ENCODE results near the gene CMPK1. TPM values are rescaled to one million over a fixed set of nuclear protein-coding genes. Genes with fewer than 3 reads are reported as not detected.

Gene CMPK1
- total and polyA plus RNA-seq, 10 of the 15 experiments (the other 5 are each of a cell fraction or from before 2014, with no cell fraction given), result 43.7 to 159 (median 85.6) TPM

GRCh38 chr1:47333922-47334764, 553 bp downstream of the CMPK1 start (continued):
- TF ChIP-seq EGR1 (IDR thresholded peaks at IDR 0.05; ENCODE audit: borderline replicate concordance in 1 of 2, low read depth in 2 of 2, low read length in 2 of 2) (no peak), MEF2A (IDR thresholded peaks at IDR 0.05; ENCODE audit: insufficient read depth, low read depth, low read length) (no peak), PML (IDR thresholded peaks at IDR 0.05; ENCODE audit: low read length) (no peak; the same call in 1 of the 2 replicates), POU2F2 (IDR thresholded peaks at IDR 0.05; ENCODE audit: borderline replicate concordance, low read depth, low read length) (no peak), E2F8 (IDR thresholded peaks at IDR 0.05; ENCODE audit: low read depth, partially characterized antibody) (no peak), CHD2 (IDR thresholded peaks at IDR 0.05; ENCODE audit: borderline replicate concordance, low read depth, low read length) (no peak; the same call in 1 of the 2 replicates), DPF2 (IDR thresholded peaks at IDR 0.05) (0 out of 2 replicates have a peak, but pooled peaks have one; percentile 57), ZNF24 (IDR thresholded peaks at IDR 0.05) (no peak), HCFC1 (IDR thresholded peaks at IDR 0.05; ENCODE audit: low read length) (peak; percentile 96), HDGF (IDR thresholded peaks at IDR 0.05) (peak; percentile 49; the same call in 1 of the 2 replicates), SMAD5 (IDR thresholded peaks at IDR 0.05; ENCODE audit: low read depth) (no peak; the same call in 1 of the 2 replicates), SMAD1 (IDR thresholded peaks at IDR 0.05; ENCODE audit: low read depth, partially characterized antibody) (no peak), CBFB (IDR thresholded peaks at IDR 0.05; ENCODE audit: low read depth) (0 out of 2 replicates have a peak, but pooled peaks have one; percentile 30), NR2C1 (IDR thresholded peaks at IDR 0.05) (peak; percentile 84), POLR2A (IDR thresholded peaks at IDR 0.05; ENCODE audit: low read depth, low read length) (peak; percentile 80)
- TF ChIP-seq, protein P1, sequence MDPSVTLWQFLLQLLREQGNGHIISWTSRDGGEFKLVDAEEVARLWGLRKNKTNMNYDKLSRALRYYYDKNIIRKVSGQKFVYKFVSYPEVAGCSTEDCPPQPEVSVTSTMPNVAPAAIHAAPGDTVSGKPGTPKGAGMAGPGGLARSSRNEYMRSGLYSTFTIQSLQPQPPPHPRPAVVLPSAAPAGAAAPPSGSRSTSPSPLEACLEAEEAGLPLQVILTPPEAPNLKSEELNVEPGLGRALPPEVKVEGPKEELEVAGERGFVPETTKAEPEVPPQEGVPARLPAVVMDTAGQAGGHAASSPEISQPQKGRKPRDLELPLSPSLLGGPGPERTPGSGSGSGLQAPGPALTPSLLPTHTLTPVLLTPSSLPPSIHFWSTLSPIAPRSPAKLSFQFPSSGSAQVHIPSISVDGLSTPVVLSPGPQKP (IDR thresholded peaks at IDR 0.05; ENCODE audit: low read depth, low read length), result no peak
- TF ChIP-seq, protein P2, sequence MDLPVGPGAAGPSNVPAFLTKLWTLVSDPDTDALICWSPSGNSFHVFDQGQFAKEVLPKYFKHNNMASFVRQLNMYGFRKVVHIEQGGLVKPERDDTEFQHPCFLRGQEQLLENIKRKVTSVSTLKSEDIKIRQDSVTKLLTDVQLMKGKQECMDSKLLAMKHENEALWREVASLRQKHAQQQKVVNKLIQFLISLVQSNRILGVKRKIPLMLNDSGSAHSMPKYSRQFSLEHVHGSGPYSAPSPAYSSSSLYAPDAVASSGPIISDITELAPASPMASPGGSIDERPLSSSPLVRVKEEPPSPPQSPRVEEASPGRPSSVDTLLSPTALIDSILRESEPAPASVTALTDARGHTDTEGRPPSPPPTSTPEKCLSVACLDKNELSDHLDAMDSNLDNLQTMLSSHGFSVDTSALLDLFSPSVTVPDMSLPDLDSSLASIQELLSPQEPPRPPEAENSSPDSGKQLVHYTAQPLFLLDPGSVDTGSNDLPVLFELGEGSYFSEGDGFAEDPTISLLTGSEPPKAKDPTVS (IDR thresholded peaks at IDR 0.05; ENCODE audit: low read depth, low read length), result no peak
- TF ChIP-seq, protein P3, sequence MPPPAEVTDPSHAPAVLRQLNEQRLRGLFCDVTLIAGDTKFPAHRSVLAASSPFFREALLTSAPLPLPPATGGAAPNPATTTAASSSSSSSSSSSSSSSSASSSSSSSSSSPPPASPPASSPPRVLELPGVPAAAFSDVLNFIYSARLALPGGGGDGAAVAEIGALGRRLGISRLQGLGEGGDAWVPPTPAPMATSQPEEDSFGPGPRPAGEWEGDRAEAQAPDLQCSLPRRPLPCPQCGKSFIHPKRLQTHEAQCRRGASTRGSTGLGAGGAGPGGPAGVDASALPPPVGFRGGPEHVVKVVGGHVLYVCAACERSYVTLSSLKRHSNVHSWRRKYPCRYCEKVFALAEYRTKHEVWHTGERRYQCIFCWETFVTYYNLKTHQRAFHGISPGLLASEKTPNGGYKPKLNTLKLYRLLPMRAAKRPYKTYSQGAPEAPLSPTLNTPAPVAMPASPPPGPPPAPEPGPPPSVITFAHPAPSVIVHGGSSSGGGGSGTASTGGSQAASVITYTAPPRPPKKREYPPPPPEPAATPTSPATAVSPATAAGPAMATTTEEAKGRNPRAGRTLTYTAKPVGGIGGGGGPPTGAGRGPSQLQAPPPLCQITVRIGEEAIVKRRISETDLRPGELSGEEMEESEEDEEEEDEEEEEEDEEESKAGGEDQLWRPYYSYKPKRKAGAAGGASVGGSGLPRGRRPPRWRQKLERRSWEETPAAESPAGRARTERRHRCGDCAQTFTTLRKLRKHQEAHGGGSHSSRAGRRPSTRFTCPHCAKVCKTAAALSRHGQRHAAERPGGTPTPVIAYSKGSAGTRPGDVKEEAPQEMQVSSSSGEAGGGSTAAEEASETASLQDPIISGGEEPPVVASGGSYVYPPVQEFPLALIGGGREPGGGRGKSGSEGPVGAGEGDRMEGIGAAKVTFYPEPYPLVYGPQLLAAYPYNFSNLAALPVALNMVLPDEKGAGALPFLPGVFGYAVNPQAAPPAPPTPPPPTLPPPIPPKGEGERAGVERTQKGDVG (CRISPR knock-in tag; IDR thresholded peaks at IDR 0.05), result no peak
